HG03039 (cell line): Measurements from ENCODE around the gene CADPS2.
"Not testable (repeated sequence)": the region's sequence is repeated elsewhere in the genome, so short reads cannot be mapped to it uniquely, and the experiment has no call there.

ENCODE experiments used
- ATAC-seq: cut with Tn5 transposase; IDR thresholded peaks from one replicate; pipeline ENCODE4 v1.9.1; 2021; ENCODE audit warnings: mild to moderate bottlenecking, moderate library complexity; ENCODE audit not compliant: unreplicated experiment

The CADPS2 gene

GRCh38 chr7:122850528-122850927 is 35.7 kb downstream of the CADPS2 start:
- ATAC-seq, result no peak

GRCh38 chr7:122849957-122850328 is 36.3 kb downstream of the CADPS2 start:
- no peak for ATAC-seq

GRCh38 chr7:122849322-122849956 is 36.8 kb downstream of the CADPS2 start:
- no peak for ATAC-seq

GRCh38 chr7:122847871-122848473 is 38.3 kb downstream of the CADPS2 start:
- ATAC-seq, result no peak

GRCh38 chr7:122846591-122846990 is 39.7 kb downstream of the CADPS2 start:
- ATAC-seq, result no peak

- ATAC-seq, result no peak
Measured at GRCh38 chr7:122845286-122845685, 41.0 kb downstream of the CADPS2 start.

DNA sequence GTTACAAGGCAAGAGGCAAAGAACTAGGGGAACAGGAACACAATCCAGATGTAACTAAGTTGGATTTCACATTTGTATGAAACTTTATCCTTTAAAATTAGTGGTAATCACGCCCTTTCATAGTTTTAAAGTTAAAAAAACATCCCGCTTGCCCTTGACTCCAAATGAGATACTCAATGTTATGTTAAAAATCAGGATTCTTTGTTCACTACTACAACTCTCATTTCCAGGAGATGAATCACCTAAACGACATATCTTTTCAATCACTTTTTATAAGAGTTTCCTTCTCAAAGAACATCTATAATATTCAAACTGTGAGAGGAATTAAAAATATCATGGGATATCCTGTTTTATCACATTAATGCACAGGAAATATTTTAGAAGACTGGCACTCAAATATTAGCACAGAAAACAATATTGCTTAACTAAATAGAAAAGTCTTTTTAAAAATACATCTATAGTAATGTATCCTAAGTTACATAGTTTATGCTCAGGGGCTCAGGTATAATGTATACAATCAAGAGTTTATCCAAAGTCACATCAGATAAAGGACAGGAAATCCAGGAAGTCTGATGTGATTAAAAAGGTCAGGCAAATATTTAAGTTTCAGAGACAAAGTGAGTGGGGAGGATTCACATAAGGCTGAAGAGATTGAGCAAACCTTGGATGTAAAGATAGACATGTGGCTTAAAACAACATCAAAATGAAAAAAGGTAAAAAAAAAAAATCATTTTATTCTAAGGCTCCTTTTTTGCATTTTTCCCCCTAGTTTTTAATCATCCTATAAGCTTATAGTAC is 41.9 kb downstream of the CADPS2 start:
- ATAC-seq, result no peak

DNA sequence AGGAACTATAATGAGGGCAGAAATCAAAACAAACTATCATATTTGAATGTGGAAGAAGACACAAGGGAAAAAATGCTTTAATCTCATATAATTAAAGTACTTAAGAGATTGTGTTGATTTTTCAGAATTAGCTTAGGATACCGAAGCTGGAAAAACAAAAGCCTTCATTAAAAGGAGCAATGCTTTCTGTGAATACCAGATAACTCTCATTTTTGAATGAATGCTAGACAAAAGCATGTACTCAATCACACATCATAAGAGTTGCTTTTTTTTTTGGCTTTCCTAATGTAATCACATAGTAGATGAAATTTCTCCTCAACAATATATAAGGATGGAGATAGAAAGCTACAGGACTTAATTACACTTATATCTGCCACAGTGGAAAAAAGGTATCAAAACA is 43.3 kb downstream of the CADPS2 start:
- no peak for ATAC-seq

- not testable (repeated sequence) for ATAC-seq
Measured at GRCh38 chr7:122836286-122836685, 50.0 kb downstream of the CADPS2 start.

DNA sequence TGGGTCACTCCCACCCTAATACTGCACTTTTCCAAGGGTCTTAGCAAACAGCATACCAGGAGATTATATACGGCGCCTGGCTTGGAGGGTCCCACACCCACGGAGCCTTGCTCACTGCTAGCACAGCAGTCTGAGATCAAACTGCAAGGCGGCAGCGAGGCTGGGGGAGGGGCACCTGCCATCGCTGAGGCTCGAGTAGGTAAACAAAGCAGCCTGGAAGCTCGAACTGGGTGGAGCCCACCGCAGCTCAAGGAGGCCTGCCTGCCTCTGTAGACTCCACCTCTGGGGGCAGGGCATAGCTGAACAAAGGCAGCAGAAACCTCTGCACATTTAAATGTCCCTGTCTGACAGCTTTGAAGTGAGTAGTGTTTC is 51.7 kb downstream of the CADPS2 start:
- not testable (repeated sequence) for ATAC-seq

DNA sequence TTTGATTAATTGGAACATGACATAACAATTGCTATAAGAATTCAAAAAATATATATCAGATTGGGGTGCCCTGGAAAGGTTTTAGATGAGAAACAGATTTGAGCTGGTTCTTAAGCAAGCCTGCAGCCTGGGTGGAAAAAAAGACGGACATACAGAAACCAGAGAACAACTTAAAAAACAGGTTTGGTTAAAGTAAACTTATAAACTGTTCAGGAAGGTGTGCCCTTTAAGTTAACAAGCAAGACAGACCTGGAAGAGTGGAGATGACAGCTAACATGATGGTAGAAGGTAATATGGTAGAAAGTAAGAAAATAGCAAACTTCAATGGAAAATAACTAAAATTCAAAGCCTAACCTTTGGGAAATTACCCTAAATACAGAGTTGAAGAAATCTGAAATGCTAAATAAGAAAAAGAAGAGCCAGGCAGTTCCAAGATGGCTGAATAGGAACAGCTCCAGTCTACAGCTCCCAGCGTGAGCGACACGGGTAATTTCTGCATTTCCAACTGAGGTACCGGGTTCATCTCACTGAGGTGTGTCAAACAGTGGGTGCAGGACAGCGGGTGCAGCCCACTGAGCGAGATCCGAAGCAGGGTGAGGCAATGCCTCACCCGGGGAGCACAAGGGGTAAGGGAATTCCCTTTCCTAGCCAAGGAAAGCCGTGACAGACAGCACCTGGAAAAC is 52.2 kb downstream of the CADPS2 start:
- ATAC-seq, result no peak

DNA sequence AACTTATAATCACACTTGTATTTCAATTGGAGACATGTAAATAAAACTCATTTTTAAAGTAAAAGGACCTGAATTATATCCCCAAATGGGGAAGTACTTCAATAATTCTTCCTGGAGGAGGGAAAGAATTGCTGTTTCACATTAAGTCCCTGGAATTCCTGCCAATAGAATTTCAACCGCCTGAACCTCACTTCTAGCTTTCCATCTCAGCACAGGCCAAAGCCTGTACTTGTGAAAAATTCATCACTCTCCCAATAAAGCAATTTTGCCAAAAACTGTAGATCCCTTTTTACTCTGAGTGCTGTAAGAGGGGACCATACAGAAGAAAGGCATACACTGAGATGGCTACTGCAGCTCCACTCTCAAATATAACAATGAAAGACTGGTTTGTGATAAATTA is 54.8 kb downstream of the CADPS2 start:
- no peak for ATAC-seq

DNA sequence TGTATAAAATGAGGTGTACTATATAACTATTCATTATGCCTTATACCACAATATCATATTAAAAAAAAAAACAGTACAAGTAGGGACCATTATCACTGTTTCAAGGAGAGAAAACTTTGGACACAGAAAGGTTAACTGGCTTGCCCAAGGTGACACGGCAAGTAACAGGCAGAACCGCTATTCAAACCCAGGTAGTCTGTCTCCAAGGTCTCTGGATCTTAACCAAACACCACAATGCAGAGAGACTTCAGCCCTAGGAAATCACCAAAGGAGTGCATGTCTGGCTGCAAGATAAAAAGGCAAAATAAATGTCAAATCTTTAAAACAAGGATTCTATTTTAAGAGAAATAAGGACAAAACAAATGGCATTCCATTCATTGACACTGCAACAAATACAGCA is 56.3 kb downstream of the CADPS2 start:
- no peak for ATAC-seq

DNA sequence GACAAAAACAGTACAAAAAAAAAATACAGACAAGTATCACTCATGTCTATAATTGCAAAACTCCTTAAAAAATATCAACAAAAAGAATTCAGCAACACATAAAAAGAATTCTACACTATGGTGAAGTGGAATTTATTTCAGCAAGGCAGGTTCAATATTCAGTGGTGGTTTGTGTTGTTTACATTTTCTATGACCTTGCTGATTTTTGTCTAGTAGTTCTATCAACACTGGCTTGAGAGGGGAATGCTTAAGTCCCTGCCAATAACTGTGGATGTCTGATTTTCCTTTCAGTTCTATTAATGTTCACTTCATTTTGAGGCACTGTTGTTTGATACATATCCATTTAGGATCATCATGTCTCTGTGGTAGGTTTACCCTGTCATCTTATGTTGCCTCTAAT is 58.5 kb downstream of the CADPS2 start:
- no peak for ATAC-seq

DNA sequence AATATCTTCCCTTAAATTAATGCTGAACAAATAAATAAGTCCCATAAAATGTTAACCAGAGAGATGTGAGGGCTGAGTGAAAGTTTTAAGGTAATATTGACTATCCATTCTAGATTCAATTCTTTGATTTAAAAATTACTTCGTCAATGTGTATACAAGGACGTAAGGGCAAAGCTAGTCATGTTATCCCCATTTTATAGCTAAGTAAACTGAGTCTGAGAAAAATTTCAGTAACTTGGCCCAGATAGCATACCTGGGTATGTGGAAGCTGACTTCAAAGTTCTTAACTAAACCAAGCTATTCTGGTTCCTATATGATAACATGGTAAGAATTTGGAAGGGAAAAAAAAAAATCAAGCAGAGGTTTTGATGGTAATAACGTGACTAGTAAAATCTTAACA is 72.4 kb downstream of the CADPS2 start:
- ATAC-seq, result no peak

GRCh38 chr7:122803851-122804250 is 82.4 kb downstream of the CADPS2 start:
- no peak for ATAC-seq

DNA sequence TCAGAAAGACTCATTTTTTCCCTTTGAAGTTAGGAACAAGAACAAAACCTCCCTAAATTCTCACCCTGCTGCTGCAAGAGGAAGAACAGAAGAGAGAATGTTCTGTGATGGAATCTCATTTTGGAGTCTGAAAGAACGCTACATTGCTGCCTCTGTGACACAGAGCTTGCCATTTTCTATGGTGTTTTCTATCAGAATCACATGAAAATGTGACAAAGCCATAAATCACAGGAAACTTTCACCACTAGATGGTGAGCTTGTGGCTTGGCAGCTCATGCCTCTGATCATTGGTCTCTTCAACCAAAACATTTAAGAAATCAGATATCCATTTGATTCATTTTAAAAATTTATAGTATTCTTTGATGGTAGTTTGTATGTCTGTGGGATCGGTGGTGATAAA is 82.9 kb downstream of the CADPS2 start:
- ATAC-seq, result no peak

DNA sequence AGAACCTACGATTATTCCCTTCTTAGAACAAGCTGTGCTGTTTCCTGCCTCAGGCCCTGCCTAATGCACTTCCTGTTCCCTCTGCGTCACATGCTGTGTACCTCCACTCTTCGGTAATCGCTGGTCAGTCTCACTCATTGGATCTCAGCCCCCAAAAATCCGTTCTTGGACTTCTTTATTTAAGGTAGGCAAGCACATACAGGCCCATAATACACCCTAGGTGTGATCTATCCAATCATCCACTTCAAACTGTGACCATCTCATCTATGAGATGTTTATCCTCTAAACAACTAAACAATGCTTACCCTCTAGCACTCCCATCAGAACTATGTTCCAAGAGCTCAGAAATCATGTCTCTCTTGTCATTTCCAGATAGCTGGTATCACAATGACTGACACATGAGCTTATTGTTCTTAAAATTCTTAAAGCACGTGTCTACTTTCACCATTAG is 83.9 kb downstream of the CADPS2 start:
- no peak for ATAC-seq

DNA sequence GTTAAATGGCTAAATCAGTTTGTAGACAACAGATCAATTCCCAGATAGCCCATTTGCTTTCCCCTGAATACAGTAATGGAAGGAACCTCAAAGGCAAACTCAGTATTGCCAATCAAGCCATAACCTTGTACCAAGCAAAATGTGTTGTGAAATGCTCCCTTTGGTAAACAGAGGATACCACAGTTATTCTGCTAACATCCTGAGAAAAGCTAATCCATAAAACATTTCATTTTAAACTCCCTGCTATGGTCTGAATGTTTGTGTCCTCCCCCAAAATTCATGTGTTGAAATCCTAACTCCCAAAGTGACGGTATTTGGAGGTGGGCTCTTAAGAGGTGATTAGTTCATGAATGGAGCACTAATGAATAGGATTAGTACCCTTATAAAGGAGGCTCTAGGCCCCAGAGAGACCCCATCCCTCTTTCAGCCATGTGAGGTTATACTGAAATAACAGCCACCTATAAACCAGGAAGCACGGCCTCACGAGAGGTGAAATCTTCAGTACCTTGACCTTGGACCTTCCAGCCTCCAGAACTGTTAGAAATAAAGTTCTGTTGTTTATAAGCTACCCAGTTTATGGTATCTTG is 94.2 kb downstream of the CADPS2 start:
- no peak for ATAC-seq

DNA sequence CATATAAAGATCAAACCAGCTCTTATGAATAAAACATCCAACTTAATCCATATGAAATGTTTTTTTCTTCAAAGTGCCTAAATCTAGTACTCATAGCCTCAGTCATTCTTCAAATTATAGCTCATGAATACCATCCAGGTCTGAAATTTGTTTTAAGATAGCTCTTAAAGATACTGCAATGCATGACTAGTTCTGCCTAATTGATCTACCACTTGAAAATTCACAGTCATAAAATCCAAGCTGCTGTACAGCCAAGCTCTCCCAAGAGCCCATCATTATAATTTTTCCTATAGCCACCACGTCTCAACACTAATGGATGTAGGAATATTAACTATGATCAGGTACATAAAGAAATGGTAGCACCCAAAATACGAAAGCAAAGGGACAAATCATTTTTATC is 95.7 kb downstream of the CADPS2 start:
- ATAC-seq, result no peak

DNA sequence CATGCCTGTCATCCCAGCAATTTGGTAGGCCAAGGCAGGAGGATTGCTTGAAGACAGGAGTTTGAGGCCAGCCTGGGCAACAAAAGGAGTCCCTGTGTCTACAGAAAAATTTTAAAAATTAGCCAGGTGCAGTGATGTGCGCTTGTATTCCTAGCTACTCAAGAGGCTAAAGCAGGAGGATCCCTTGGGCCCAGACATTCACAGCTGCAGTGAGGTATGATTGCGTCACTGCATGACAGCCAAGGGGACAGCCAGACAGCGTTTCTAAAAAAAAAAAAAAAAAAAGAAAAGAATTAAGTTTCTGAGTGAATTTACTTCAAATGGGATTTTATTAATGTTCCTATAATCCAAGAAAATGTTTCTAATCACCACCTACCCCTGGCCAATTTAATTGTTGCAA is 96.1 kb downstream of the CADPS2 start:
- no peak for ATAC-seq
